Kidney tubule cell (primary cell): ENCODE data around the gene ERN1.

ENCODE experiments used
- DNase-seq: peaks from one replicate; pipeline ENCODE4 v3.0.0-alpha.2; 2018; ENCODE audit warnings: low spot score

ERN1 gene

GRCh38 chr17:64004218-64004770 is 125.7 kb downstream of the ERN1 start:
- DNase-seq = no peak

- DNase-seq = no peak
Observed at GRCh38 chr17:64003526-64004121, 126.3 kb downstream of the ERN1 start.

GRCh38 chr17:64002658-64003525 is 127.1 kb downstream of the ERN1 start:
- DNase-seq = no peak

- DNase-seq = no peak
Observed at GRCh38 chr17:64001763-64002529, 128.0 kb downstream of the ERN1 start.

GRCh38 chr17:64001091-64001579 is 128.8 kb downstream of the ERN1 start:
- no peak for DNase-seq

GRCh38 chr17:63999680-64000531 is 130.0 kb downstream of the ERN1 start:
- no peak for DNase-seq

GRCh38 chr17:63998721-63999679 is 130.9 kb downstream of the ERN1 start:
- no peak for DNase-seq

GRCh38 chr17:63998050-63998720 is 131.8 kb downstream of the ERN1 start, which contains the start of gene PRR29:
Gene PRR29 (plus strand): TSS chr17:63998351. CDS start chr17:63998365, 14 bp downstream.
- peak; percentile 73 for DNase-seq

GRCh38 chr17:63997341-63998048 is 132.4 kb downstream of the ERN1 start:
- no peak for DNase-seq

GRCh38 chr17:63996430-63997182 is 133.3 kb downstream of the ERN1 start:
- no peak for DNase-seq

GRCh38 chr17:63995626-63996025 is 134.3 kb downstream of the ERN1 start:
- DNase-seq = no peak

- DNase-seq = no peak
Observed at GRCh38 chr17:63993368-63993985, 136.5 kb downstream of the ERN1 start.

- DNase-seq = no peak
Observed at GRCh38 chr17:63991611-63992010, 138.3 kb downstream of the ERN1 start.

GRCh38 chr17:63989622-63990345 is 140.2 kb downstream of the ERN1 start:
- DNase-seq = no peak
